CD1c-positive myeloid dendritic cell (primary cell): ENCODE data around the gene RAD18.

ENCODE experiments used
- DNase-seq: peaks from one replicate; pipeline ENCODE4 v3.0.0-alpha.2; 2016; ENCODE audit errors: extremely low spot score

Gene RAD18

GRCh38 chr3:8835385-8835784 is 127.9 kb downstream of the RAD18 start:
- DNase-seq: no peak

- no peak for DNase-seq
Measured at GRCh38 chr3:8834974-8835373, 128.3 kb downstream of the RAD18 start.

GRCh38 chr3:8827641-8828040 is 135.6 kb downstream of the RAD18 start:
- DNase-seq: no peak
